ENCODE data around the gene DDX50.
"Not testable (repeated sequence)": the region's sequence is repeated elsewhere in the genome, so short reads cannot be mapped to it uniquely, and the experiment has no call there.

The DDX50 gene

GRCh38 chr10:68963151-68963550 is 62.0 kb downstream of the DDX50 start:
- TF ChIP-seq, protein P1, sequence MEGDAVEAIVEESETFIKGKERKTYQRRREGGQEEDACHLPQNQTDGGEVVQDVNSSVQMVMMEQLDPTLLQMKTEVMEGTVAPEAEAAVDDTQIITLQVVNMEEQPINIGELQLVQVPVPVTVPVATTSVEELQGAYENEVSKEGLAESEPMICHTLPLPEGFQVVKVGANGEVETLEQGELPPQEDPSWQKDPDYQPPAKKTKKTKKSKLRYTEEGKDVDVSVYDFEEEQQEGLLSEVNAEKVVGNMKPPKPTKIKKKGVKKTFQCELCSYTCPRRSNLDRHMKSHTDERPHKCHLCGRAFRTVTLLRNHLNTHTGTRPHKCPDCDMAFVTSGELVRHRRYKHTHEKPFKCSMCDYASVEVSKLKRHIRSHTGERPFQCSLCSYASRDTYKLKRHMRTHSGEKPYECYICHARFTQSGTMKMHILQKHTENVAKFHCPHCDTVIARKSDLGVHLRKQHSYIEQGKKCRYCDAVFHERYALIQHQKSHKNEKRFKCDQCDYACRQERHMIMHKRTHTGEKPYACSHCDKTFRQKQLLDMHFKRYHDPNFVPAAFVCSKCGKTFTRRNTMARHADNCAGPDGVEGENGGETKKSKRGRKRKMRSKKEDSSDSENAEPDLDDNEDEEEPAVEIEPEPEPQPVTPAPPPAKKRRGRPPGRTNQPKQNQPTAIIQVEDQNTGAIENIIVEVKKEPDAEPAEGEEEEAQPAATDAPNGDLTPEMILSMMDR (IDR thresholded peaks at IDR 0.05): no peak
- TF ChIP-seq ZFX (IDR thresholded peaks at IDR 0.05; ENCODE audit: borderline replicate concordance): no peak

GRCh38 chr10:68973975-68974374 is 72.9 kb downstream of the DDX50 start:
- TF ChIP-seq, protein P1 (IDR thresholded peaks at IDR 0.05): no peak
- no peak for TF ChIP-seq ZFX (IDR thresholded peaks at IDR 0.05; ENCODE audit: borderline replicate concordance)

More at GRCh38 chr10:68963151-68963550, 62.0 kb downstream of the DDX50 start:
- H3K27ac ChIP-seq: no peak overlapping the region

GRCh38 chr10:68975936-68976473 is 74.9 kb downstream of the DDX50 start:
- H3K27ac ChIP-seq: not testable (repeated sequence)

More at GRCh38 chr10:68973975-68974374, 72.9 kb downstream of the DDX50 start:
- no peak overlapping the region for H3K27ac ChIP-seq

GRCh38 chr10:68979738-68980137 is 78.6 kb downstream of the DDX50 start:
- H3K27ac ChIP-seq: not testable (repeated sequence)

- TF ChIP-seq, protein P1 (IDR thresholded peaks at IDR 0.05): peak; percentile 26
- no peak for TF ChIP-seq ZFX (IDR thresholded peaks at IDR 0.05; ENCODE audit: borderline replicate concordance)
These were observed 80.0 kb downstream of the DDX50 start for GRCh38 chr10:68981074-68981473.

GRCh38 chr10:68982389-68982788 is 81.3 kb downstream of the DDX50 start:
- no peak for TF ChIP-seq ZFX (IDR thresholded peaks at IDR 0.05; ENCODE audit: borderline replicate concordance)
- TF ChIP-seq, protein P1 (IDR thresholded peaks at IDR 0.05): no peak

More at GRCh38 chr10:68981074-68981473, 80.0 kb downstream of the DDX50 start:
- H3K27ac ChIP-seq: no peak overlapping the region

GRCh38 chr10:68987611-68988010 is 86.5 kb downstream of the DDX50 start:
- no peak for TF ChIP-seq ZFX (IDR thresholded peaks at IDR 0.05; ENCODE audit: borderline replicate concordance)
- TF ChIP-seq, protein P1 (IDR thresholded peaks at IDR 0.05): no peak
- peak overlapping the region; percentile 91 for H3K27ac ChIP-seq

More at GRCh38 chr10:68982389-68982788, 81.3 kb downstream of the DDX50 start:
- H3K27ac ChIP-seq: no peak overlapping the region

- H3K27ac ChIP-seq: peak within 1 kb of the TSS; percentile 91
- no peak for TF ChIP-seq ZFX (IDR thresholded peaks at IDR 0.05; ENCODE audit: borderline replicate concordance)
- TF ChIP-seq, protein P1 (IDR thresholded peaks at IDR 0.05): peak; percentile 75
These were observed 87.6 kb downstream of the DDX50 start, which contains the start of gene KIFBP for GRCh38 chr10:68988530-68989316. TSS of gene KIFBP (plus strand) at chr10:68988803. CDS start at chr10:68988833, 30 bp downstream.

All from 22Rv1 (cell line).